ENCODE results near the gene PIGQ.

The PIGQ gene

DNA sequence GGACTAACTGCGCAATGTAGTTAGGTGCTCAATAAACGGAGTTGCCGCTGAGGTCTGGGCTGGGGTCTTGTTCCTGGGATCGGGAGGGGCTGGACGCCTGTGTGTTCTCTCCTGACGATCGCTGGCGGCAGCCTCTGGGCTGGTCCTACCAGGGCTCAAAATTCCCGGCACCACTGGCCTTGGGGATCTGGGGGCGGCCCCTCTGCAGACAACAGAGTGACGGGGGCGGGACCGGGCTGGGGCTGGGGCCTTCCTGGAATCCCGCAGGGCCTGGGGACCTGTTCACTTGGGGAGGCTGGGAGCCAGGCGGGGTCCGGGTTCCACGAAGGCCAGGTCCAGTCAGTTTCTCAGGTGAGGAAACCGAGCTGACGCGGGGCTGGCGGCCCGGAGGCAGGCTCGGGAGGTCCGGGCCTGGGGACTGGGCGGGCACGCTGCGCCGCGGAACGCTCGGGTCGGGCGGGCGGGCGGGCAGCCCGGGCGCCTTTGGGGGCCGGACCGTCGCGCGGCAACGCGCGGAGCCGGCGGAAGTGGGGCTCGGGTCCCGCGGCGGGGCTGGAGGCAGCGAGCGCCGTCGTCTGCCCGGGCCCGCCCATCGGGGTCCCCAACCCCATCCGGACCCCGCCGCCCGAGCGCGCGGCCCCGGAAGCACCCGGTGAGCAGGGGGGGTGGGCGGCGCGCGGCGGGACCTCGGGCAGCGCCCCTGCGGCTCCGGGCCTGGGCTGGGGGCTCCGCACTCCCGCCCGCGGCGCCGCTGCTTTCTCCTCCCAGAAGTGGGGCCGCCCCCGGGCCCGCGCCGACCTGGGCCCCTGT, at the start of gene PIGQ:
PIGQ (plus strand) TSS at position 524 of the 810 bp plus-strand sequence. CDS start 4,107 bp downstream, outside the sequence.
- DNase-seq (ENCODE audit: low read depth): no peak

DNA sequence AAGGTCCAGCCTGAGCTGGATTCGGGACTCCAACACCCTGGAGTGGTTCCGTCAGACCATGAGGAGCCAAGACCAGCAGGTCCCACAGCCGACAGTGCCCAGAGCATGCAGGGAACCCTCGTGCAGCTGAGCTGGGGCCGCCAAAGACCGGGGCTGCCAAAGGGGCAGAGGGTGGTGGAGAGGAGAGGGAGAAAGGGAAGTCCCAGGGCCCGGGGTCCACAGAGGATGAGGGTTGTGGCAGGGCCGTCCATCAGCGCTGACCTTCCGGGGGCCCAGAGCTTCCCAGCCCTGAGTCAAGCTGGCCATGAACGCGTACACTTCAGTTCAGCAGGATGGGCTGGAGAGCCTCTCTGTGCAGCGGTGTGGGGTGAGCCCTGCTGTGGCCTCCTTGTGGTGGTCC, 48.9 kb upstream of the PIGQ start:
- DNase-seq (ENCODE audit: low read depth): no peak

DNA sequence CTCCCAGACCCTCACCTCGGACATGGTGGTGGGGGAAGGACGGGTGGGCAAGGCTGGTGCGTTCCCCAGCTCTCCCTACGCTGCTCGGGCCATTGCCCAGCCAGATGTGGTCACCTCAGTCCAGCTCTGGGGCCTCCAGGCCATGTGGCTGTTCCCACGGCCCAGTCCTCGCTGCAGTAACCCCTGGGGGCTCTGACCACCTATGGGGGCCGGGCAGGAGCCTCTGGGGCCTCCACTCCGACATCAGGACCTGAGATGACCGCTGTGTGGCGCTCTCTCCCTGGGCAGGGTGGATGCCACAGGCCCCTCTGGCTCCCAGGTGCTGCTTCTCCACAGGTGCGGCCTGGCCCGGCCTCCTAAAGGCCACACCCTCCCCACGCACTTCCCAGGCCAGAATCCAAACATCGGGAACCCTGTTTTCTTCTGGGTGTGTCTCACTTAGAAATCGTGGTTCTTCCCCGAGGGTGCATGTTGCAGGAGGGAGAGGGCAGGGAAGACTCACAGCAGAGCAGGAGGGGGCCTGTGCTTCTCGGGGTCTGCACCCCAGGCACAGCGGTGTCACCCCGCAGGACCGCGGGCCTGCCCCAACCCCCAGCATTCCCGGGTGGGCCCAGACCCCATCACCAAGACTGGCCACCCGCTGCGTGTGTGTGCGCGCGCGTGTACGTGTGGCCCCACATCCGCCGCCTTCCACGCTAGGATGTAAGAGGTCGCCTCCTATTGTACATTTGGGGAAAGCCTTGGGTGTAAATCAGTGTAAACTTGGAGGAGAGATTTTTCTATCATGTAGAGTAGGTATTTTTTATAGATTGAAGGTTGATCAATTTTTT, 48.2 kb upstream of the PIGQ start:
- DNase-seq (ENCODE audit: low read depth): no peak

DNA sequence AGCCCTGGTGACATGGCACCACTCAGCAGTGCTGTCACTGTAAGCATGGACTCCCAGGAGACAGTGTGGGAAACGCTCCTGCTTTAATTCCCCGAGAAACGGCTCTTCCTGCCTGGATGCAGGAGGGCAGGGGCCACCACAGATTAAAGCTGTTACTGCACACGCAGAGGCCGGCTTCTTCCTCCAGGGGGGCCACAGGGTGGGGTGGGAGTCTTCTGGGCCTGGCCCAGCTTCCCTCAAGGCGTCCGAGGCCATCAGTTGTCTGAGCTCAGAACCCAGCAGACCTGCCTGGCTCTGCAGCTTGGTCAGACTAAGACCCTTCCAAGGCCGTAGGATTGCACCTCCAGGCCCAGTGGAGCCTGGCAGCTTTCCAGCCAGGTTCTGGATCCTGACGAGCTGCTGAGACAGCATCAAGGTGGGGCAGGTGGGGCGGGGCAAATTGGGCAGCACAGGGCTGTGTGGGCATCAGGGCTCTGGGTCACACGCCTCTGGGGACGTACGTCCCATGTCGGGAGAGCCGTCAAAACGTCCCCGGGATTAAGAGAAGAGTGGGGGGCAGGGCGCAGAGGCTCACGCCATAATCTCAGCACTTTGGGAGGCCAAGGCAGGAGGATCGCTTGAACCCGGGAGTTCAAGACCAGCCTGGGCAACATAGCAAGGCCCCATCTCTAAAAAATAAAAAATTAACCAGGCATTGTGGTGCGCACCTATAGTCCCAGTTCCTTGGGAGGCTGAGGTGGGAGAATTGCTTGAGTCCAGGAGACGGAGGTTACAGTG, 47.3 kb upstream of the PIGQ start:
- DNase-seq (ENCODE audit: low read depth): no peak

DNA sequence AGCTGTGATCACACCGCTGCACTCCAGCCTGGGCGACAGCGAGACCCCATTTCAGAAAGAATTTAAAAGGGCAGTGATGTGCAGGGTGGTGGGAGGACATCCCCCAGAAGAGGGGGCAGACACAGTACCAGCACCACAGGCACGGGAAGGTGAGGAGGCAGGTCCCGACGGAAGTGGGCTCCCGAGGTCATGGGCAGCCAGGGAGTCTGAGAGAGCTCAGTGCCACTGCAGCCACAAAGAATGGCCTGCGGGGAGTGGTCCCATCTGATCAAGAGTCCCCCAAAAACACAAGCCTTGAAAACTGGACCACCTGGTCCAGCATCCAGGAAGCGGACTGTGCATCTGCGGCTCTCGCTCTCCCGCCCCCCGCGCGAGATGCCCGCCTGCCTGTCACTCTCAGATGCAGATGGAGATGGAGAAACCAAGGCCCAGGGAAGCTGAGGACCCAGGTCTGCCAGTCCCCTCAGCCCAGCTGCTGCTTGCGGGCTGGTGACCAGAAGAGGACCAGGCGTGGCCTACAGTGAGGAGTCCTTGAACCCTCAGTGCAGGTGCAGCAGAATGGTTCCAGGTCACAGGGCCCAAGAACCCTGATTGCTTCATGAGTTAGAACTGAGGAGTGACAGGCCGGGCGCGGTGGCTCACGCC, 46.5 kb upstream of the PIGQ start:
- DNase-seq (ENCODE audit: low read depth): no peak

DNA sequence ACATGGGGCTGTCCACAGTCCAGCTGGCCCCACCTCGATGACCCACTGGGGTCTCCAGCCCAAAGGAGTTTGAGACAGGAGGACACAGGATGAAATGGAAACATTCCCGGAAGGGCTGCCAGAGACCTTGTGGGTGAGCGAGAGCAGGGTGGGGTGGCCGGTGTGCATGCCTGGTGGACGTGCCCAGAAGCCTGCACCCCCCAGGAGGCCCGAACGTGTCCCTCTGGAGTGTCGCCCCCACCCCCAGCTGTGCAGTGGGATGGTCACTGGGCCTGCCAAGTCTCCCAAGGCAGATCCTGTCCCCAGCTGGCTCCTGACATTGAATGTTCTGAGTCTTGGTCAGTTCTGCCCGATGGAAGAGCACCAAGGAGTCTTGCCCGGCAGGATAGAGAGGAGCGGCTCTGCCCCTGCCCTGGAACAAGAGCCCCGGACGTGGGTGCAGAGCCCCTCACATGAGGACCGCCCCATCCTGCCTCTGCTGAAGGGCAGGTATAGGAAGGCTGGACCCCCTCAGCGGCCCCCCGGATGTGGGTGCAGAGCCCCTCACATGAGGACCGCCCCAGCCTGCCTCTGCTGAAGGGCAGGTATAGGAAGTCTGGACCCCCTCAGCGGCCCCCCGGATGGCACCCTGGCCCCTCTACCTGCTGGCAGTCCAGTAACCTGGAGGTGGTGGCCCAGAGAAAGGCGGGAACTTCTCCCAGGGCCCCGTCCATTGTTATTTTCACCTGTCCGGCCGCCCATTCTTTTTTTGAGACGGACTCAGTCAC, 45.3 kb upstream of the PIGQ start:
- no peak for DNase-seq (ENCODE audit: low read depth)

DNA sequence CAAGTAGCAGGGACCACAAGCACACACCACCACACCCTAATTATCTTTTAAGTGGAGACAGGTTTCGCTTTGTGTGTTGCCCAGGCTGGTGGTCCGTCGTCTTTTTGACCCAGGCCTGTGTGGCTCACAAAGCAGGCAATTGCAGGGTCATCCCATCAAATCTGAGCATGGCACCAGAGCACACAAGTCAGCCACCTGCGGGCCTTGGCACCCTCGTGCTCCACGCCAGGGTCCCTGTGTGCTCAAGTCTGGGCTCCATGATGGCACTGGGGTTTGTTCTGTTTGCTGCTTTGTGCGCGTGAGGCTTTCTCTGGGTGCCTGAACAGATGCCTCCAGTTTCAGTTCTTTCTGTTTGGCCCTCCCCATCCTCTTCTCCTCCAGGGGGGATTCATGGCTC, 44.6 kb upstream of the PIGQ start:
- no peak for DNase-seq (ENCODE audit: low read depth)

DNA sequence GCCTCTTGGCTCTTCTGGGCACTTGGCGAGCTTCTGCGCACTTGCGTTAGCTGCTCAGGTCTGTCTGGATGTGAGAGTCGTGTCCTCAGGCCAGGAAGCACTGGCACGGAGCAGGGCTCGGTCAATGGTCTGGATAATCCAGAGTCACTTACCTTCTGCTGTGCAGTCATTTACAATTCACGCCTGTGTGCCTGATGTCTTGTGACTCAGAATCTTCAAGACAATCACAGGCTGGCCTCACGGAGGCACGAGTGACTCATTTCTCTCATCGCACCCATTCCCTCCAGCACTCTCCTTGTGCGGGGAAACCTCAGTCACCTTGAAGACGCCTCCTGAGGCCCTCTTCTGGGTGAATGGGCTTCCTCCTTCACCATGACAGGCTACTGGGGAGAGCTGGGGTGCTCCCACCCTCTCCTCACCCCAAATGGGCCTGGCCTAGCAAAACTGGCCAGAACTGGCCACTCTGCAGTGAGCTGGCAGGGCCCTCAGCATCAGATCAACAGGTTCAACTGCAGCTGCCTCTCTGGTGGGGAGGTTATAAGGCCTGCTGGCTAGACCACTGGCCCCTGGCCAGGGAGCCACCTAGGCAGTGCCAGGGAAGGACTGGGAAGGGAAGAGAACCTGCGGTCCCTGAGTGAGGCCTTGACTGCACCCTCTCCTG, 44.1 kb upstream of the PIGQ start:
- peak; percentile 60 for DNase-seq (ENCODE audit: low read depth)

DNA sequence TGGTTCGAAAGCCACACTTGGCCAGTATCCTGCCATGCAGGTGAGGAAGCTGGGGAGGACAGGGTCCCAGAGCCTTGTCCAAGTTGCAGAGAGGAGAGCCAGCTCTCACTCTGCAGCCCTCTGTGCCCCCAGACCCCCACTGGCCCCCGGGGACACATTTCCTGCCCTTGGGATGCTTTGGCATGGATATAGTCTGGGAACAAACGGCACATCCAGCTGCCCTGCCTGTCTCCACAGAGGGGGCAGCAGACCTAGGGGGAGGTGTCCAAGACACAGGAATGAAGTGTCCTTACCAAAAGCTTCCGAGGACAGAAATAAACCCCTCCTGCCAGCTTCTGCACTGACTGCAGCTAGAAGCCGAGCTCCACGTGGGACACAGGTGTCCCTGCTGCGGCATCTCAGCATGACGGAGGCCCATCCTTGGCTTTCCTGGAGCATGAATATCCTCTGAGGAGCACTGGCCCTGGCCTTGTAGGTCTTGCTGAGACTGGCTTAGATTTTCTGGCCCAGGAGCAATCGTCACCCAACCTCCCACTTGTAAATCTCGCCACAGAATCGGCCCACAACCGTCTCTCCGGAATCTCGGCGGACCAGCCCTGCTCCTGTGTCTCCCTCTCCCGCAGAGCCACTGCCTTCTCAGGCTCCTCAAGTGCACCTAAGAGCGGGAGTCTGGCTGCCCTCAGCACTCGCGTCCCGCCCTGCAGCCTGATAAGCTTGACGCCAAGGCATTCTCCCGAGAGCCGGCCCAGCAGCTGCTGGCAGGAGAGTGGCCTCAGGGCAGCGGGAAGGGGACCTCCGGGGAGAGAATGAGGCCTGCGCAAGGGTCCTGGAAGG, 43.4 kb upstream of the PIGQ start:
- no peak for DNase-seq (ENCODE audit: low read depth)

DNA sequence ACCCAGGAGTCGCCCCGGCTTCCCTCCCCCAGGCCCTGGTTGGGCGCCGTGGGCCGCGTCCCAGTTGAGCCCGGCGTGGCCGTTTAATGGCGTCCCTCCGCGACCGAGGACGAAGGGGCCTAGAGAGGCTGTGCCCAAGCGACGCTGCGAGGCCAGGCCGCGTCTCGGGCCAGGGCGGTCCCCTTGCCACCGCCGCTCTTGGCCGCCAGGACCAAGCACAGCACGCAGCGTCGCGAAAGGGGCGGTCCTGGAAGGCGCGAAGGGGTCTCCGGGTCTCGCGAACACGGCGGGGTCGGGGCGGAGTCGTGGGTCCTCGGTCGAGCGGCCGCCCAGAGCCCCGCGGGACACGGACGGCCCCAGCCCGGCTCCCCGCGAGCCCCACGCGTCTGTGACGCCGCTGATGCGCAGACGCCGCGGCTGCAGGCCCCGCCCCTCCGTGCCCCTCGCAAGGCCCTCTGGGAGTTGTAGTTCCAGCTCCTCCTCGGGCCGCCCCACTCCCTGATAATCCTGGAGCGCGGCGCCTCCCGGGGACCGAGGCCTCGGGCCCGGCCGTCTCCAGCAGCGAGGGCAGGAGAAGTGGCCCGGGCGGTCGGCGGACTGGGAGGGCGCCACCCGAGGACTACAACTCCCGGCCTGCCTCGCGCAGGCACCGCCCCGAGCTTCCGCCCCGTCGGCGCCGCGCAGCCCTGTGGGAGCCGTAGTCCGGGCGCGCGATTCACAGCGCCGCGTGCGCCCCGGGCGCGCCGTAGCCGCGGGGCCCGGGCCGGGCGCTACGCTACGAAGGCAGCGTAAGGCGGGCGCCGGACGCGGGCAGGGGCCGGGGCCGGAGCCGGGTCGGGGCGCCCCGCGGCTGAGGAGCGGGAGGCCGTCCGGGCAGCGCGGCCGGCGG, 42.5 kb upstream of the PIGQ start, which contains the start of gene CAPN15:
CAPN15 (plus strand) TSS at position 698 of the 889 bp plus-strand sequence. CDS start 19,127 bp downstream, outside the sequence.
- DNase-seq (ENCODE audit: low read depth): no peak

DNA sequence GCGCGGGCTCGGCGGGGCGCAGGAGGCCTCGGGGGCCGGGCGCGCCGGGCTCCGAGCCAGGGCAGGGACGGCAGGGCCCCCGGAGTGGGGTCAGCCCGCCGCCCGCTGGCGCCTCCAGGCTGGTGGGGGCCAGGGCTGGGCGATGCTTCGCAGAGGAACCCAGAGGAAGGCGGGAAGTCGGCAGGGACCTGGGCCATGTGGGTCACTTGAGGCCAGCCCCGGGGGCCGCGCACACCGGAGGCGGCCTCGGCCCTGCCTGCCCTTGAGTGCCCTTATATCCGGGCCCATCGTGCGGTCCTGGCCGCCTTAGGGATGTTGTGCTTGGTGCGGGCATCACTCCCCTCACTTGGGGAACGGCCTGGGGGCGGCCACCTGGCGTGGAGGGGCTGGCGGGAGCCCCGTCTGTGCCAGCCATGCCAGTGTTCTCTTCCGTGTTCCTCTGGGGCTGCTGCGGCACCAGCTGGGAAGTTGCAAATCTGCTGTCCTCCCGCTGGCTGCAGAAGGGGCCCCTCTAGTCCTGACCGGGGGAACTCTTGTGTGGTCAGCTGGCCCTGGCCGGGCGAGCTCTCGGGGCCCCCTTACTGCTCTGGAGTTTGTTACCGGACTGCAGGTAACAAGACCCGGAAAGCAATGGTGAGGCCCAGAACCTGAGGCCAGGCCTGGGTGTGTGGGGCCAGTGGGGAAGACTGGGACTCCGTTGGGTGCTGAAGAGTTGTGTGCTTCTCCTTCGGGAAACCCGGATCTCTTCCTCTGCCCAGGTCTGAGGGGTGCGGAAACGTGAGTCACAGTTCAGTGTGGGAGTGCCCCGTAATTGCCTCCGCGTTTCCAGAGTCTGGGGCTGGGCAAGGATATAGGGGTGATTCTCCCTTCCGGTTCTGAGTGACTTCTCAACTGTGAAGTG, 41.4 kb upstream of the PIGQ start:
- no peak for DNase-seq (ENCODE audit: low read depth)

DNA sequence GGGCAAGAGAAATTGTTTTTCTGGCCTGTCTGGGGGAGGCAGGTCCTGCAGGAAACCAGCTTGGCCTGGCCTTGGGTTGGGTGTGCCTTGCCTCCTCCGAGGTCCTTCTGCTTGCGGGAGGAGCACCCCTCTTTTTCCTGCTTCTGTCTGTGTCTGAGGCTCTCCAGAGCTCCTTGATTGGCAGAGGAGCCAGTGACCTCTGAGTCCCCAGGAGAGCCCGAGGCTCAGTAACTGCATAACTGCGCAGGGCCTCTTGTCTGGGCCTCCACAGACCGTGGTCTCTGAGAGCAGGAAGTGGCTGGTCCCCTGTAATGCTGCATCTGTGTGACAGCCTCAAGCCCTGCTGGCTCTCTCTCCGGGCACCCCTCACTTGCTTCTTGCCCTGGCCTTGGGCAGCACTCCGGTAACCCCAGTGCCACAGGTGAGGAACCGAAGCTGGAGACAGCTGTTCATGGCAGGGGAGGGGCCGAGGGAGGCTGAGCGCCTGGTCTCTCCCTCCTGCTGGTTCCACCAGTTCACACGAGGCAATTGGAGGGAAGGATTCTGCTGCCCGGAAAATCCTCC, 40.7 kb upstream of the PIGQ start:
- no peak for DNase-seq (ENCODE audit: low read depth)

DNA sequence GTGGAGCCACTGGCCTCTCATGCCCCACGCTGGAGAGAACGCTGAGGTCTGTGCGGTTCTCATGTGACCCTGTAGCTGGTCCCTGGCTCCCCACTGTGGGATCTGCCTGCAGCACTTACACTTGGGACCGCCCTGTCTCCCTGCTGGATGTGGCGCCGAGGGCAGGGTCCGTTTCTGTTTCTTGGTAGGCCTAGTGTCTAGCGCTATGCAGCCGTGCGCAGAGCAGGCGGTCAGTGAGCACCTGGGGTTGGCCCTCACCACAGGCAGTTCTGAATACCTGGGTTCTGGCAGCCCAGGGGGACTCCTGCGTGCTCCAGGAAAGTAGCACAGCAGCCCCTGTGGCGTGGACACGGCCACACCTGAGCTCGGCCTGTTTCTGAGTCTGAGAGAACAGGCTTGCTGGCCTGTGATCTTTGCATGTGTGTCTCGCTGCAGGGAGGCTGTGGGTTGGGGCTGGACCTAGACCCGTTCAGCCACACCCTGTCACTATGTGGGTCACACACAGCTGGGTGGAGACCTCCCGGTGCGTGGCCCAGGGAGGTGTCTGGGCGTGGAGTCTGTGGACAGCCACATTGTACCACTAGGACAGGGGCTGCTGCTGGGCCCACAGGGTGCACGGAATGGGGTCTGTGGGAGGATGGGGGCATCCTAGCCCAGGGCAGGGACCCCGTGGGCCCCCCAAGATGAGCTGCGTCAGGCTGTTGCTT, 39.5 kb upstream of the PIGQ start:
- DNase-seq (ENCODE audit: low read depth): no peak

DNA sequence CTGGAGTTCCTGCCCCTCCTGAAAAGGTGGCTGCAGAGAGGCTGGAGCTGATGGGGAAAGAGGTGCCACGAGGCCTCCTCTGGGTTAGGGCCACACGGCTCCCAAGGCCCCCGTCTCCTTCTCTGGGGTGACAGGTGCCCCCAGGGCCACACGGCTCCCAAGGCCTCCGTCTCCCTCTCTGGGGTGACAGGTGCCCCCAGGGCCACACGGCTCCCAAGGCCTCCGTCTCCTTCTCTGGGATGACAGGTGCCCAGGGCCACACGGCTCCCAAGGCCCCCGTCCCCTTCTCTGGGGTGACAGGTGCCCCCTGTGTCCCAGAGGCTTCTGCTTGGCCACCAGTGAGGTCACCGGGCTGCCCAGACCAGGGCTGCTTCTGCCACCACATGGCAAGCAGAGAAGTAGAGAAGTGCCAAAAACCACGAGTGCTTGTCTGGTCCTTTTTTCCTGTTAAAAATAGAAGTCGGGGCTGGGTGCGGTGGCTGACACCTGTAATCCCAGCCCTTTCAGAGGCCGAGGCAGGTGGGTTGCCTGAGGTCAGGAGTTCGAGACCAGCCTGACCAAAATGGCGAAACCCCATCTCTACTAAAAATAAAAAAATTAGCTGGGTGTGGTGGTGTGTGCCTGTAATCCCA, 38.2 kb upstream of the PIGQ start:
- DNase-seq (ENCODE audit: low read depth): no peak

DNA sequence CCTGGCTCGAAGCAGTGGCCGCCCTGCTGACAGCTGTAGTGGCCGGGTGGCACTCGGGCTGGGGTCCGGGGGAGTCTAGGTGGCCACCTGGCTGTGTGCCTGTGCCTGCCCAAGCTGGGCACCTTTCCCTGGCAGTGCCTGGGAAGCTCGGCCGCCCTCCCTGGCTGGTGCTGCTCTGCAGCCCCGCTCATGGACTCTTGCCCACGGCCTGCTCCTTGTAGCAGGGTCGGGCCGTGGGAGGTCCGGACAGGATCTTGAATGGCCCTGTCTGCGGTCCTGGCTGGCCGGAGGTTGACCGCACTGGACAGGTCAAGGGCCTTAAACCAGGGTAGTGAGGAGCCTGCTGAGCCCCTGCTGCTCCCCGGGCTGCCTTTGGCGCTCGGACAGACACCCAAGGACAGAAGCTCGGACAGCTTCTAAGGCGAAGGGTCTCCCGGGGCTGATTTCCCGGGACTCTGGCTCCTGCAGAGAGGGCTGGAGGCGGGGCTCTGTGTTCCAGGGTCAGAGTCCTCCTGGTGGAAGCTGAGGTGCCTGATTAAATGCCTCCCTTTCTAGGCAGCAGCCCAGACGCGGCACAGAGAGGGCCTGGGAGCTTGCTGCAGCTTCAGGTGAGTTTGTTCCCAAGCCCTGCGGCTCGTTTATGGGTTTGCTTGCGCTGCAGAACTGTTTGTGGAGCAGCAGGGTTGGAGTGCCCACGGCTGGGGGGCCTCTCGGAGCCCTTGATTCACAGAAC, 36.2 kb upstream of the PIGQ start:
- DNase-seq (ENCODE audit: low read depth): no peak

All from non-pigmented ciliary epithelial cell (primary cell).